ENCODE data around the gene DNAJC3. TPM values are rescaled to one million over a fixed set of nuclear protein-coding genes. Genes with fewer than 3 reads are reported as not detected.

DNAJC3 gene
- total and polyA plus RNA-seq, 2 of the 13 experiments (the other 11 are each of a cell fraction or from before 2014, with no cell fraction given): 10.4 to 48.2 TPM

- ChIA-PET CTCF (ENCODE audit: low intra/inter-chr PET ratio, low total read pairs) (no interaction called here), POLR2A (no interaction called here)
- ATAC-seq: no peak
- H3K27me3 ChIP-seq (ENCODE audit: control insufficient read depth in 1 of 2, insufficient read depth in 2 of 2, low read length in 2 of 2): no peaks in the 10 kb centered on the region
- H3K27ac ChIP-seq (ENCODE audit: extremely low read length, insufficient read depth, low read length): no peak overlapping the region
- in situ Hi-C loops (cut with HindIII; ENCODE audit: extremely low pct_ligation_motif_present, low pct_unique_long_range_greater_than_20kb) (no loop called here), intact Hi-C loops (cut with micrococcal nuclease; ENCODE audit: unreplicated experiment) (no loop called here)
- no peaks in the 10 kb centered on the region for H3K79me2 ChIP-seq (ENCODE audit: insufficient read depth, low read length)
- H3K36me3 ChIP-seq (replicated peaks in 1 of 2; ENCODE audit: control insufficient read depth in 1 of 2, insufficient read depth in 2 of 2, low read length in 2 of 2): peaks cover 0 to 7% of the 10 kb centered on the region in 2 experiments; a peak in 2 of 5 replicates
- no peak for DNase-seq (ENCODE audit: low spot score)
- no peak overlapping the region for H2AFZ ChIP-seq (ENCODE audit: low read length)
- BruUV-seq (replicated peaks): no TSS peak
- no peaks in the 10 kb centered on the region for H3K9me3 ChIP-seq (ENCODE audit: low read length)
- 91% methylated on average over 1 of the region's 1 CpG for WGBS (ENCODE audit: low lambda C conversion rate)
- H4K20me1 ChIP-seq (ENCODE audit: insufficient read depth, low read length): no peaks in the 10 kb centered on the region
- H3K9ac ChIP-seq (ENCODE audit: insufficient read depth, low read depth, low read length): no peak overlapping the region
- H3K4me3 ChIP-seq (replicated peaks in 1 of 3; ENCODE audit: insufficient read depth in 1 of 3, low read depth in 2 of 3, low read length in 3 of 3): no peak overlapping the region
- H3K4me1 ChIP-seq (ENCODE audit: insufficient read depth, low read length): no peaks in the 10 kb centered on the region
- H3K4me2 ChIP-seq (ENCODE audit: low read depth, low read length): no peak overlapping the region
- FAIRE-seq: no peak
- no peak for TF ChIP-seq SMAD3 (CRISPR knock-in tag; IDR thresholded peaks at IDR 0.05)
- no peak for TF ChIP-seq ZNF607 (CRISPR knock-in tag; IDR thresholded peaks at IDR 0.05; ENCODE audit: borderline replicate concordance)
- no peak for TF ChIP-seq RERE (CRISPR knock-in tag; IDR thresholded peaks at IDR 0.05; ENCODE audit: low read depth)
- TF ChIP-seq SMARCC2 (IDR thresholded peaks at IDR 0.05): no peak
- TF ChIP-seq NONO (IDR thresholded peaks at IDR 0.05): no peak
- TF ChIP-seq NONO (CRISPR knock-in tag; conservative IDR thresholded peaks at IDR 0.05): no peak
- no peak for TF ChIP-seq BORCS8-MEF2B (CRISPR knock-in tag; IDR thresholded peaks at IDR 0.05)
- no peak for TF ChIP-seq ZSCAN21 (CRISPR knock-in tag; IDR thresholded peaks at IDR 0.05; ENCODE audit: borderline replicate concordance)
- TF ChIP-seq TCF12 (IDR thresholded peaks at IDR 0.05): no peak
- no peak for TF ChIP-seq TCF12 (CRISPR knock-in tag; IDR thresholded peaks at IDR 0.05)
- TF ChIP-seq MXD3 (CRISPR knock-in tag; IDR thresholded peaks at IDR 0.05): no peak
- no peak for TF ChIP-seq ZNF263 (CRISPR knock-in tag; IDR thresholded peaks at IDR 0.05)
- no peak for TF ChIP-seq TARDBP (CRISPR knock-in tag; IDR thresholded peaks at IDR 0.05)
- no peak for TF ChIP-seq ZBTB20 (CRISPR knock-in tag; IDR thresholded peaks at IDR 0.05; ENCODE audit: borderline replicate concordance, low read depth)
- TF ChIP-seq PRDM15 (CRISPR knock-in tag; IDR thresholded peaks at IDR 0.05): no peak
These were observed 102.6 kb downstream of the DNAJC3 start for GRCh38 chr13:95779522-95779921.
